RWPE2 (cell line): Measurements from ENCODE around the gene CD28.
"Not testable (repeated sequence)": the region's sequence is repeated elsewhere in the genome, so short reads cannot be mapped to it uniquely, and the experiment has no call there.

Experiments used
- ATAC-seq: fragments of 200-7000 bp; cut with Tn5 transposase; 3 replicates; pipeline ENCODE4 v1.9.1; 2021; ENCODE audit warnings: low read depth
- DNase-seq: peaks from one replicate; pipeline ENCODE4 v3.0.0-alpha.2; 2020; ENCODE audit warnings: low spot score
- H3K27ac ChIP-seq: fragments of 450-650 bp; 2 replicates; pipeline ENCODE4 v1.5.1; 2017; ENCODE audit warnings: mild to moderate bottlenecking; ENCODE audit not compliant: poor library complexity, severe bottlenecking
- H3K27me3 ChIP-seq: fragments of 250-450 bp; sonication (Bioruptor Pico); 2 replicates; pipeline ENCODE4 v1.5.1; 2021; ENCODE audit warnings: mild to moderate bottlenecking, moderate library complexity; ENCODE audit not compliant: insufficient read depth, poor library complexity, severe bottlenecking
- H3K36me3 ChIP-seq: fragments of 250-450 bp; sonication (Bioruptor Pico); 2 replicates; pipeline ENCODE4 v1.5.1; 2020; ENCODE audit warnings: low read depth, mild to moderate bottlenecking, moderate library complexity
- H3K4me1 ChIP-seq: fragments of 250-450 bp; sonication (Bioruptor Pico); 2 replicates; pipeline ENCODE4 v1.5.1; 2021; ENCODE audit warnings: mild to moderate bottlenecking, moderate library complexity; ENCODE audit not compliant: insufficient read depth, poor library complexity, severe bottlenecking
- H3K4me3 ChIP-seq: fragments of 250-450 bp; sonication (Bioruptor Pico); 2 replicates; pipeline ENCODE4 v1.5.1; 2021; ENCODE audit warnings: mild to moderate bottlenecking, moderate library complexity; ENCODE audit not compliant: severe bottlenecking
- H3K9me3 ChIP-seq: fragments of 250-450 bp; sonication (Bioruptor Pico); 2 replicates; pipeline ENCODE4 v1.5.1; 2021; ENCODE audit warnings: mild to moderate bottlenecking, moderate library complexity; ENCODE audit not compliant: severe bottlenecking
- TF ChIP-seq, protein P1 (sequence below): fragments of 450-650 bp; IDR thresholded peaks from one replicate; pipeline ENCODE4 v1.5.1; 2017; ENCODE audit warnings: mild to moderate bottlenecking, moderate library complexity; ENCODE audit not compliant: poor library complexity, severe bottlenecking

CD28 gene

DNA sequence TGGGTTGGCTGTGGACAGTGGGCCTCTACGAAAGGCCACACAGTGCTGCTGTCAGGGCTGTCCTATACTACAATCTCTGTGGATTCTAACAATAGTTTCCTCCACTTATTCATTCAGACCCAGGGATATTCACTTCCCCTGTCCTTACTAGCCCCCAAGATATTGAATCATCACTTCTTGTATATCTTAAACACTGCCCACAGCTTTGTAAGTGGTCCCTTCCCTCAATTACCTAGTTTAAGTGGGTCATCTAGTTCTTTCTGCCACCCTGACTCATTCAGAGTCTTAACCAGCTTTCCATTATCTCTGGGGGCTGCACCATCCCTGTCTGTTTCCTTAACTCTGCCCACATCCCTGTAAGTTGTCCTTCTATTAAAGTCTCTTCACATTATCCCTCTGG, 69.2 kb downstream of the CD28 start:
- Histone ChIP-seq H3K4me1 (no peaks in the 10 kb centered on the region), H3K4me3 (no peak overlapping the region), H3K9me3 (no peaks in the 10 kb centered on the region), H3K27me3 (no peaks in the 10 kb centered on the region), H3K27ac (no peak overlapping the region), H3K36me3 (no peaks in the 10 kb centered on the region)
- no peak for ATAC-seq
- TF ChIP-seq, protein P1, sequence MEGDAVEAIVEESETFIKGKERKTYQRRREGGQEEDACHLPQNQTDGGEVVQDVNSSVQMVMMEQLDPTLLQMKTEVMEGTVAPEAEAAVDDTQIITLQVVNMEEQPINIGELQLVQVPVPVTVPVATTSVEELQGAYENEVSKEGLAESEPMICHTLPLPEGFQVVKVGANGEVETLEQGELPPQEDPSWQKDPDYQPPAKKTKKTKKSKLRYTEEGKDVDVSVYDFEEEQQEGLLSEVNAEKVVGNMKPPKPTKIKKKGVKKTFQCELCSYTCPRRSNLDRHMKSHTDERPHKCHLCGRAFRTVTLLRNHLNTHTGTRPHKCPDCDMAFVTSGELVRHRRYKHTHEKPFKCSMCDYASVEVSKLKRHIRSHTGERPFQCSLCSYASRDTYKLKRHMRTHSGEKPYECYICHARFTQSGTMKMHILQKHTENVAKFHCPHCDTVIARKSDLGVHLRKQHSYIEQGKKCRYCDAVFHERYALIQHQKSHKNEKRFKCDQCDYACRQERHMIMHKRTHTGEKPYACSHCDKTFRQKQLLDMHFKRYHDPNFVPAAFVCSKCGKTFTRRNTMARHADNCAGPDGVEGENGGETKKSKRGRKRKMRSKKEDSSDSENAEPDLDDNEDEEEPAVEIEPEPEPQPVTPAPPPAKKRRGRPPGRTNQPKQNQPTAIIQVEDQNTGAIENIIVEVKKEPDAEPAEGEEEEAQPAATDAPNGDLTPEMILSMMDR: no peak
- no peak for DNase-seq

DNA sequence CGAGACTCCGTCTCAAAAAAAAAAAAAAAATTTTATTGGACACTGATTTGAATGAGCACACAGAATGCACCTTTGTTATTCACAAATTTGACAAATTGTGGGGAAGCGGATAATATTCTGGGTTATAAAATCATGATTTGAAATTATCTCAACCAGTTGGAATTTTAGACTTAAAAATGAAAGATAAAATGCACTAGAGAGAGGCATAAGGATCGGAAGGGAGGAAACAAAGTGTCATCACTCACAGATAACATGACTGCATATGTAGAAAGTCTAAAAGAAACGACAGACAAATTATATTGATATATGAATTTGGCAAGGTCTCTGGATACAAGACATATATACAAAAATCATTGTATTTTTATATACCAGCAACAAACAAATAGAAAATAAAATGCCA, 70.6 kb downstream of the CD28 start:
- no peaks in the 10 kb centered on the region for H3K36me3 ChIP-seq
- H3K27ac ChIP-seq: no peak overlapping the region
- ATAC-seq: no peak
- no peak overlapping the region for H3K4me3 ChIP-seq
- TF ChIP-seq, protein P1: no peak
- no peak for DNase-seq
- H3K4me1 ChIP-seq: no peaks in the 10 kb centered on the region
- H3K9me3 ChIP-seq: no peaks in the 10 kb centered on the region
- no peaks in the 10 kb centered on the region for H3K27me3 ChIP-seq

DNA sequence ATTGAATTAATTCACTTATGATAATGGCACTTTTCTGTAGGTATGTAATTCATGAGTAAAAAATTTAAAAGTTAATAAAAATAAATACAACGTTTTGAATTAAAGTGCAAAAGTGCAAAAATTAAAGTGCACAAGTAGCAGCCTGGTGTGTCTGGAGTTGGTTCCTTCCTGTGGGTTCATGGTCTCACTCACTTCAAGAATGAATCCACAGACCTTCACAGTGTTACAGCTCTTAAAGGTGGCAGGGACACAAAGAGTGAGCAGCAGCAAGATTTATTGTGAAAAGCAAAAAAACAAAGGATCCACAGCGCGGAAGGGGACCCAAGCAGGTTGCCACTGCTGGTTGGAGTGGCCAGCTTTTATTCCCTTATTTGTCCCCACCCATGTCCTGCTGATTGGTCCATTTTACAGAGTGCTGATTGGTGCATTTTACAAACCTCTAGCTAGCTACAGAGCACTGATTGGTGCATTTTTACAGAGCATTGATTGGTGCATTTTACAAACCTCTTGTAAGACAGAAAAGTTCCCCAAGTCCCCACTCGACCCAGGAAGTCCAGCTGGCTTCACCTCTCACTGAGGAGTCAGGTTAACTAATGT, 73.1 kb downstream of the CD28 start:
- not testable (repeated sequence) for H3K4me1 ChIP-seq, H3K27me3 ChIP-seq, H3K9me3 ChIP-seq, H3K4me3 ChIP-seq, ATAC-seq, DNase-seq, H3K27ac ChIP-seq, H3K36me3 ChIP-seq

DNA sequence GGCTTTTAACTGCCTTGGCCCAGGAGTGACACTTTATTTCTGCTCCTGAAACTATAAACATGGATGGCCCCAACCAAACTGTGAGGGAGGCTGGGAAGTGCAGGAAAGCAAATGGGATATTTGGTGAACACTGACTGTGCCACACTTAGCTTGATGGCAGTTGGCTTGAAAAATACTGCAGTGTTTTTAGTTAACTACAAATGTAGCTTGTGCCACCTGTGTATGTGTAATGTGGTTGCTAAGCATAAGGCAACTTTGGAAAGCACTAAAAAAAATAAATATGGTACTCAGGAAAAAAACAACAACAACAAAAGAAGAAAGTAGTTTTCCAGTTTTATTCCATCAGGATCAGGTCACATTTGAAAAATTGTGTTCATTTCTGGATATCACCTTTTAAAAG, 73.8 kb downstream of the CD28 start:
- no peaks in the 10 kb centered on the region for H3K4me1 ChIP-seq
- H3K27ac ChIP-seq: no peak overlapping the region

DNA sequence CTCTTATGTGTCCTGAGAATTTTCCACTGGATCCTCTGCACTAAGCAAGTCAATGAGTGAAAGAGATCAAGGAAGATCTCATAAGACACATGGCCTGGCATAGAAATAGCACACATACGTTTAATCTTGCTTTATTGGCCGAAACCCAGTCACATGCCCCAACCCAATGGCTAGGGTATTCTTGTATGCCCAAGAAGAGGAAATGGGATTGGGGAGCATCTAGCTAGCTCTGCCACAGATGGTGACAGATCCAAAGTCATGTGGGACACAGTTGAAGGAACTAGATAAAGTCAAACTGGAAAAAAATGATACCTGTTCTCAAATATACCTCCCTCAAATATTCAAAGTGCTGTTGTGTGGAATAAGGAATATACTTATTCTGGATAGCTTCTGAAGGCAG, 74.7 kb downstream of the CD28 start:
- ATAC-seq (no peak), DNase-seq (no peak)
- Histone ChIP-seq H3K36me3 (no peaks in the 10 kb centered on the region), H3K9me3 (no peaks in the 10 kb centered on the region), H3K4me3 (no peak overlapping the region), H3K27ac (no peak overlapping the region), H3K4me1 (no peaks in the 10 kb centered on the region), H3K27me3 (no peaks in the 10 kb centered on the region)
- TF ChIP-seq, protein P1: no peak

More for the DNA sequence above, 73.8 kb downstream of the CD28 start:
- DNase-seq: no peak
- H3K4me3 ChIP-seq: no peak overlapping the region
- no peaks in the 10 kb centered on the region for H3K36me3 ChIP-seq
- TF ChIP-seq, protein P1: no peak
- no peaks in the 10 kb centered on the region for H3K27me3 ChIP-seq
- no peaks in the 10 kb centered on the region for H3K9me3 ChIP-seq
- no peak for ATAC-seq
